Adrenal gland (tissue), 5 donors: ENCODE data around the gene RBPJL.

Experiments
- CTCF ChIP-seq, 6 experiments: fragments of 450-650 bp in 4 of 6; fragments of 200-600 bp in 2 of 6; sonication (generic) in 1 of 6; IDR thresholded peaks; 1 replicate in 5 of 6; 2 replicates in 1 of 6; pipeline versions ENCODE4 v1.5.1 to v1.8.0; 2016 to 2021; ENCODE audit warnings: antibody characterized with exemption in 6 of 6, mild to moderate bottlenecking in 2 of 6, moderate library complexity in 1 of 6
- POLR2A ChIP-seq, 2 donors: fragments of 450-650 bp; IDR thresholded peaks; one replicate each; pipeline ENCODE4 v1.6.1; 2017; ENCODE audit warnings: antibody characterized with exemption in 2 of 2, mild to moderate bottlenecking in 2 of 2, moderate library complexity in 1 of 2
- donor health status: DM: no; HTN: no; CAD: no.

- TF ChIP-seq POLR2A (IDR thresholded peaks at IDR 0.05): no peak
- no peak for TF ChIP-seq CTCF (IDR thresholded peaks at IDR 0.05)
These were observed 17.8 kb upstream of the RBPJL start for GRCh38 chr20:45288860-45289259.
